ENCODE data around the gene SLC35G6. TPM values are rescaled to one million over a fixed set of nuclear protein-coding genes. Genes with fewer than 3 reads are reported as not detected.

Gene SLC35G6
- total RNA-seq, 1 experiment from 2014 or later, result 0.26 TPM

DNA sequence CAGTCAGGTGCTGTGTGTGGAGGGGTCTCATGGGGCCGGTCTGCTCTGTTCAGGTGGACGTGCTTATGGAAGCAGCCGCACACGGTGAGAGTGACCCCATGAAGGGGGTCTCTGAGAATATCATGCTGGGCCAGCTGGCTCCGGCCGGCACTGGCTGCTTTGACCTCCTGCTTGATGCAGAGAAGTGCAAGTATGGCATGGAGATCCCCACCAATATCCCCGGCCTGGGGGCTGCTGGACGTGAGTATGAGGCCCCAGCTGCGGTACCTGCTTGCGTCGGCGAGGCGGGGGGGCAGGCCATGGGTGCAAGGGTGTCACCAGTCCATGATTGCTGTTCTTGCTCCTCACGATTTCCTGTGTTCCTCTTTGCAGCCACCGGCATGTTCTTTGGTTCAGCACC, 30.9 kb downstream of the SLC35G6 start (continued):
- TF ChIP-seq, protein P1, sequence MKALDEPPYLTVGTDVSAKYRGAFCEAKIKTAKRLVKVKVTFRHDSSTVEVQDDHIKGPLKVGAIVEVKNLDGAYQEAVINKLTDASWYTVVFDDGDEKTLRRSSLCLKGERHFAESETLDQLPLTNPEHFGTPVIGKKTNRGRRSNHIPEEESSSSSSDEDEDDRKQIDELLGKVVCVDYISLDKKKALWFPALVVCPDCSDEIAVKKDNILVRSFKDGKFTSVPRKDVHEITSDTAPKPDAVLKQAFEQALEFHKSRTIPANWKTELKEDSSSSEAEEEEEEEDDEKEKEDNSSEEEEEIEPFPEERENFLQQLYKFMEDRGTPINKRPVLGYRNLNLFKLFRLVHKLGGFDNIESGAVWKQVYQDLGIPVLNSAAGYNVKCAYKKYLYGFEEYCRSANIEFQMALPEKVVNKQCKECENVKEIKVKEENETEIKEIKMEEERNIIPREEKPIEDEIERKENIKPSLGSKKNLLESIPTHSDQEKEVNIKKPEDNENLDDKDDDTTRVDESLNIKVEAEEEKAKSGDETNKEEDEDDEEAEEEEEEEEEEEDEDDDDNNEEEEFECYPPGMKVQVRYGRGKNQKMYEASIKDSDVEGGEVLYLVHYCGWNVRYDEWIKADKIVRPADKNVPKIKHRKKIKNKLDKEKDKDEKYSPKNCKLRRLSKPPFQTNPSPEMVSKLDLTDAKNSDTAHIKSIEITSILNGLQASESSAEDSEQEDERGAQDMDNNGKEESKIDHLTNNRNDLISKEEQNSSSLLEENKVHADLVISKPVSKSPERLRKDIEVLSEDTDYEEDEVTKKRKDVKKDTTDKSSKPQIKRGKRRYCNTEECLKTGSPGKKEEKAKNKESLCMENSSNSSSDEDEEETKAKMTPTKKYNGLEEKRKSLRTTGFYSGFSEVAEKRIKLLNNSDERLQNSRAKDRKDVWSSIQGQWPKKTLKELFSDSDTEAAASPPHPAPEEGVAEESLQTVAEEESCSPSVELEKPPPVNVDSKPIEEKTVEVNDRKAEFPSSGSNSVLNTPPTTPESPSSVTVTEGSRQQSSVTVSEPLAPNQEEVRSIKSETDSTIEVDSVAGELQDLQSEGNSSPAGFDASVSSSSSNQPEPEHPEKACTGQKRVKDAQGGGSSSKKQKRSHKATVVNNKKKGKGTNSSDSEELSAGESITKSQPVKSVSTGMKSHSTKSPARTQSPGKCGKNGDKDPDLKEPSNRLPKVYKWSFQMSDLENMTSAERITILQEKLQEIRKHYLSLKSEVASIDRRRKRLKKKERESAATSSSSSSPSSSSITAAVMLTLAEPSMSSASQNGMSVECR (CRISPR knock-in tag; IDR thresholded peaks at IDR 0.05; ENCODE audit: borderline replicate concordance), result no peak

DNA sequence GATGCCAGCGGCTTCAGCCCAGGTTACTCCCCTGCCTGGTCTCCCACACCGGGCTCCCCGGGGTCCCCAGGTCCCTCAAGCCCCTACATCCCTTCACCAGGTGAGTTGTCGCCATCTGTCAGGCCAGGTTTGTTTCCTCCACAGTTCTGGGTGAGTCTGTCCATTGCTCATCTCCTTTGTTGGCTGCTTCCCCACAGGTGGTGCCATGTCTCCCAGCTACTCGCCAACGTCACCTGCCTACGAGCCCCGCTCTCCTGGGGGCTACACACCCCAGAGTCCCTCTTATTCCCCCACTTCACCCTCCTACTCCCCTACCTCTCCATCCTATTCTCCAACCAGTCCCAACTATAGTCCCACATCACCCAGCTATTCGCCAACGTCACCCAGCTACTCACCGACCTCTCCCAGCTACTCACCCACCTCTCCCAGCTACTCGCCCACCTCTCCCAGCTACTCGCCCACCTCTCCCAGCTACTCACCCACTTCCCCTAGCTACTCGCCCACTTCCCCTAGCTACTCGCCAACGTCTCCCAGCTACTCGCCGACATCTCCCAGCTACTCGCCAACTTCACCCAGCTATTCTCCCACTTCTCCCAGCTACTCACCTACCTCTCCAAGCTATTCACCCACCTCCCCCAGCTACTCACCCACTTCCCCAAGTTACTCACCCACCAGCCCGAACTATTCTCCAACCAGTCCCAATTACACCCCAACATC, 31.7 kb downstream of the SLC35G6 start:
- no peak for TF ChIP-seq OVOL2 (CRISPR knock-in tag; IDR thresholded peaks at IDR 0.05; ENCODE audit: borderline replicate concordance)
- TF ChIP-seq, protein P2, sequence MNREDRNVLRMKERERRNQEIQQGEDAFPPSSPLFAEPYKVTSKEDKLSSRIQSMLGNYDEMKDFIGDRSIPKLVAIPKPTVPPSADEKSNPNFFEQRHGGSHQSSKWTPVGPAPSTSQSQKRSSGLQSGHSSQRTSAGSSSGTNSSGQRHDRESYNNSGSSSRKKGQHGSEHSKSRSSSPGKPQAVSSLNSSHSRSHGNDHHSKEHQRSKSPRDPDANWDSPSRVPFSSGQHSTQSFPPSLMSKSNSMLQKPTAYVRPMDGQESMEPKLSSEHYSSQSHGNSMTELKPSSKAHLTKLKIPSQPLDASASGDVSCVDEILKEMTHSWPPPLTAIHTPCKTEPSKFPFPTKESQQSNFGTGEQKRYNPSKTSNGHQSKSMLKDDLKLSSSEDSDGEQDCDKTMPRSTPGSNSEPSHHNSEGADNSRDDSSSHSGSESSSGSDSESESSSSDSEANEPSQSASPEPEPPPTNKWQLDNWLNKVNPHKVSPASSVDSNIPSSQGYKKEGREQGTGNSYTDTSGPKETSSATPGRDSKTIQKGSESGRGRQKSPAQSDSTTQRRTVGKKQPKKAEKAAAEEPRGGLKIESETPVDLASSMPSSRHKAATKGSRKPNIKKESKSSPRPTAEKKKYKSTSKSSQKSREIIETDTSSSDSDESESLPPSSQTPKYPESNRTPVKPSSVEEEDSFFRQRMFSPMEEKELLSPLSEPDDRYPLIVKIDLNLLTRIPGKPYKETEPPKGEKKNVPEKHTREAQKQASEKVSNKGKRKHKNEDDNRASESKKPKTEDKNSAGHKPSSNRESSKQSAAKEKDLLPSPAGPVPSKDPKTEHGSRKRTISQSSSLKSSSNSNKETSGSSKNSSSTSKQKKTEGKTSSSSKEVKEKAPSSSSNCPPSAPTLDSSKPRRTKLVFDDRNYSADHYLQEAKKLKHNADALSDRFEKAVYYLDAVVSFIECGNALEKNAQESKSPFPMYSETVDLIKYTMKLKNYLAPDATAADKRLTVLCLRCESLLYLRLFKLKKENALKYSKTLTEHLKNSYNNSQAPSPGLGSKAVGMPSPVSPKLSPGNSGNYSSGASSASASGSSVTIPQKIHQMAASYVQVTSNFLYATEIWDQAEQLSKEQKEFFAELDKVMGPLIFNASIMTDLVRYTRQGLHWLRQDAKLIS (CRISPR knock-in tag; IDR thresholded peaks at IDR 0.05; ENCODE audit: borderline replicate concordance), result no peak
- no peak for TF ChIP-seq FOXJ3 (CRISPR knock-in tag; IDR thresholded peaks at IDR 0.05; ENCODE audit: borderline replicate concordance)
- no peak for TF ChIP-seq JAZF1 (CRISPR knock-in tag; IDR thresholded peaks at IDR 0.05)
- no peak for TF ChIP-seq CREB1 (CRISPR knock-in tag; IDR thresholded peaks at IDR 0.05)
- TF ChIP-seq MYBL2 (CRISPR knock-in tag; IDR thresholded peaks at IDR 0.05), result no peak
- TF ChIP-seq, protein P3, sequence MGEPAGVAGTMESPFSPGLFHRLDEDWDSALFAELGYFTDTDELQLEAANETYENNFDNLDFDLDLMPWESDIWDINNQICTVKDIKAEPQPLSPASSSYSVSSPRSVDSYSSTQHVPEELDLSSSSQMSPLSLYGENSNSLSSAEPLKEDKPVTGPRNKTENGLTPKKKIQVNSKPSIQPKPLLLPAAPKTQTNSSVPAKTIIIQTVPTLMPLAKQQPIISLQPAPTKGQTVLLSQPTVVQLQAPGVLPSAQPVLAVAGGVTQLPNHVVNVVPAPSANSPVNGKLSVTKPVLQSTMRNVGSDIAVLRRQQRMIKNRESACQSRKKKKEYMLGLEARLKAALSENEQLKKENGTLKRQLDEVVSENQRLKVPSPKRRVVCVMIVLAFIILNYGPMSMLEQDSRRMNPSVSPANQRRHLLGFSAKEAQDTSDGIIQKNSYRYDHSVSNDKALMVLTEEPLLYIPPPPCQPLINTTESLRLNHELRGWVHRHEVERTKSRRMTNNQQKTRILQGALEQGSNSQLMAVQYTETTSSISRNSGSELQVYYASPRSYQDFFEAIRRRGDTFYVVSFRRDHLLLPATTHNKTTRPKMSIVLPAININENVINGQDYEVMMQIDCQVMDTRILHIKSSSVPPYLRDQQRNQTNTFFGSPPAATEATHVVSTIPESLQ (CRISPR knock-in tag; IDR thresholded peaks at IDR 0.05), result no peak
- TF ChIP-seq, protein P4, sequence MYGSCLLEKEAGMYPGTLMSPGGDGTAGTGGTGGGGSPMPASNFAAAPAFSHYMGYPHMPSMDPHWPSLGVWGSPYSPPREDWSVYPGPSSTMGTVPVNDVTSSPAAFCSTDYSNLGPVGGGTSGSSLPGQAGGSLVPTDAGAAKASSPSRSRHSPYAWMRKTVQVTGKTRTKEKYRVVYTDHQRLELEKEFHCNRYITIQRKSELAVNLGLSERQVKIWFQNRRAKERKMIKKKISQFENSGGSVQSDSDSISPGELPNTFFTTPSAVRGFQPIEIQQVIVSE (CRISPR knock-in tag; IDR thresholded peaks at IDR 0.05; ENCODE audit: borderline replicate concordance), result no peak
- no peak for TF ChIP-seq RELA (CRISPR knock-in tag; IDR thresholded peaks at IDR 0.05; ENCODE audit: borderline replicate concordance)
- TF ChIP-seq, protein P5, sequence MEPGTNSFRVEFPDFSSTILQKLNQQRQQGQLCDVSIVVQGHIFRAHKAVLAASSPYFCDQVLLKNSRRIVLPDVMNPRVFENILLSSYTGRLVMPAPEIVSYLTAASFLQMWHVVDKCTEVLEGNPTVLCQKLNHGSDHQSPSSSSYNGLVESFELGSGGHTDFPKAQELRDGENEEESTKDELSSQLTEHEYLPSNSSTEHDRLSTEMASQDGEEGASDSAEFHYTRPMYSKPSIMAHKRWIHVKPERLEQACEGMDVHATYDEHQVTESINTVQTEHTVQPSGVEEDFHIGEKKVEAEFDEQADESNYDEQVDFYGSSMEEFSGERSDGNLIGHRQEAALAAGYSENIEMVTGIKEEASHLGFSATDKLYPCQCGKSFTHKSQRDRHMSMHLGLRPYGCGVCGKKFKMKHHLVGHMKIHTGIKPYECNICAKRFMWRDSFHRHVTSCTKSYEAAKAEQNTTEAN (CRISPR knock-in tag; IDR thresholded peaks at IDR 0.05), result no peak
- TF ChIP-seq NFATC4 (CRISPR knock-in tag; IDR thresholded peaks at IDR 0.05), result no peak
- TF ChIP-seq CREM (CRISPR knock-in tag; IDR thresholded peaks at IDR 0.05), result no peak
- TF ChIP-seq NFYB (CRISPR knock-in tag; conservative IDR thresholded peaks at IDR 0.05; ENCODE audit: low read depth), result no peak
- TF ChIP-seq, protein P6, sequence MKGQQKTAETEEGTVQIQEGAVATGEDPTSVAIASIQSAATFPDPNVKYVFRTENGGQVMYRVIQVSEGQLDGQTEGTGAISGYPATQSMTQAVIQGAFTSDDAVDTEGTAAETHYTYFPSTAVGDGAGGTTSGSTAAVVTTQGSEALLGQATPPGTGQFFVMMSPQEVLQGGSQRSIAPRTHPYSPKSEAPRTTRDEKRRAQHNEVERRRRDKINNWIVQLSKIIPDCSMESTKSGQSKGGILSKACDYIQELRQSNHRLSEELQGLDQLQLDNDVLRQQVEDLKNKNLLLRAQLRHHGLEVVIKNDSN (CRISPR knock-in tag; IDR thresholded peaks at IDR 0.05), result no peak
- CTCF ChIA-PET, result interaction anchor here (0.8 to 4.4 kb wide), 8 partner anchors 10 to 204 kb away, joined by 3 to 81 read pairs (median 6); partner anchors contain the start of gene PLSCR3
- no peaks in the 10 kb centered on the region for H3K4me1 Mint-ChIP-seq
- H3K9me3 Mint-ChIP-seq, result no peaks in the 10 kb centered on the region
- POLR2A ChIA-PET, result interaction anchor here (0.7 to 1.5 kb wide), 3 partner anchors 48 to 514 kb away, joined by 3 to 5 read pairs (median 3); no protein-coding TSS in a partner anchor
- no peaks in the 10 kb centered on the region for H3K27me3 Mint-ChIP-seq (ENCODE audit: low read depth)
- no peak overlapping the region for H3K27ac Mint-ChIP-seq
- DNase-seq (ENCODE audit: low spot score) (no peak), ATAC-seq (no peak)
- H3K4me3 Mint-ChIP-seq, result no peak overlapping the region
- H3K36me3 Mint-ChIP-seq, result peaks cover 54% of the 10 kb centered on the region

Data from WTC11 (cell line).